Type B pancreatic cell (in vitro differentiated cells): ENCODE data around the gene ABHD17C. TPM values are rescaled to one million over a fixed set of nuclear protein-coding genes. Genes with fewer than 3 reads are reported as not detected.

Experiments used
- DNase-seq: peaks from one replicate; pipeline ENCODE4 v3.0.0; 2021; ENCODE audit warnings: mixed read lengths; ENCODE audit not compliant: unreplicated experiment; ENCODE audit errors: extremely low spot score
- H3K27ac Mint-ChIP-seq: 2 replicates; pipeline ENCODE4 v1.8.0; 2021; ENCODE audit warnings: mild to moderate bottlenecking, mixed read lengths
- H3K27me3 Mint-ChIP-seq: 2 replicates; pipeline ENCODE4 v1.8.0; 2021; ENCODE audit warnings: mixed read lengths
- H3K36me3 Mint-ChIP-seq: 2 replicates; pipeline ENCODE4 v1.8.0; 2021; ENCODE audit warnings: mixed read lengths
- H3K4me1 Mint-ChIP-seq: one replicate; pipeline ENCODE4 v1.8.0; 2021; ENCODE audit warnings: mixed read lengths; ENCODE audit not compliant: unreplicated experiment
- H3K4me3 Mint-ChIP-seq: 2 replicates; pipeline ENCODE4 v1.8.0; 2021; ENCODE audit warnings: mild to moderate bottlenecking, mixed read lengths
- H3K9me3 Mint-ChIP-seq: 2 replicates; pipeline ENCODE4 v1.8.0; 2021; ENCODE audit warnings: mixed read lengths
- total RNA-seq: library from RNA; stranded (reverse); gene quantifications from 2 replicates; pipeline ENCODE4 v1.2.1, GENCODE V29; 2021; ENCODE audit warnings: low replicate concordance
- TF ChIP-seq, protein P1 (sequence below): fragments of 200-600 bp; sonication (generic); conservative IDR thresholded peaks from 2 replicates; pipeline ENCODE4 v1.5.0; 2021; ENCODE audit warnings: antibody characterized with exemption, mild to moderate bottlenecking

Gene ABHD17C
- total RNA-seq, 1 donor from 2014 or later, result 41.0 TPM

DNA sequence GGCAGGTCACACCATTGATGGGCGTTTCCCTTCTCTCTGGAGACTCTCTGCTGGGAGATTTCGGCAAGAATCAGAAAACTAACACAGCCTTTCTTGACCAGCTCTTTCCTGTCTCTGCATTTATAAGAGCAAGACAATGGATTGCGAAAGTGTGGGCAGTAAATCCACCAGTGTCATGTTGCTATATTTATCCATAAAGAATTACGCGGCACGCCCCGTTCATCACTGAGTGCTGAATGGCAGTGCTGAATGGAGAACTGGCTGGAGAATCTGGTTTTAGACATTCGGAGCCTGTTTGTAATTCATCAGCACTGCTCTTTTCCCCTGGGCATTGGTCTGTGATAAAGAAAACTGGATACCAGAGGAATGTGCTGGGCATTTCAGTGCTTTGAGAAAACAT, 82.0 kb downstream of the ABHD17C start:
- peak overlapping the region; percentile 86 for H3K27ac Mint-ChIP-seq
- no peak for DNase-seq
- peaks cover 20% of the 10 kb centered on the region for H3K4me1 Mint-ChIP-seq
- peak overlapping the region; percentile 72 for H3K4me3 Mint-ChIP-seq
- peaks cover 32% of the 10 kb centered on the region for H3K27me3 Mint-ChIP-seq
- no peaks in the 10 kb centered on the region for H3K9me3 Mint-ChIP-seq
- H3K36me3 Mint-ChIP-seq, result no peaks in the 10 kb centered on the region
- TF ChIP-seq, protein P1, sequence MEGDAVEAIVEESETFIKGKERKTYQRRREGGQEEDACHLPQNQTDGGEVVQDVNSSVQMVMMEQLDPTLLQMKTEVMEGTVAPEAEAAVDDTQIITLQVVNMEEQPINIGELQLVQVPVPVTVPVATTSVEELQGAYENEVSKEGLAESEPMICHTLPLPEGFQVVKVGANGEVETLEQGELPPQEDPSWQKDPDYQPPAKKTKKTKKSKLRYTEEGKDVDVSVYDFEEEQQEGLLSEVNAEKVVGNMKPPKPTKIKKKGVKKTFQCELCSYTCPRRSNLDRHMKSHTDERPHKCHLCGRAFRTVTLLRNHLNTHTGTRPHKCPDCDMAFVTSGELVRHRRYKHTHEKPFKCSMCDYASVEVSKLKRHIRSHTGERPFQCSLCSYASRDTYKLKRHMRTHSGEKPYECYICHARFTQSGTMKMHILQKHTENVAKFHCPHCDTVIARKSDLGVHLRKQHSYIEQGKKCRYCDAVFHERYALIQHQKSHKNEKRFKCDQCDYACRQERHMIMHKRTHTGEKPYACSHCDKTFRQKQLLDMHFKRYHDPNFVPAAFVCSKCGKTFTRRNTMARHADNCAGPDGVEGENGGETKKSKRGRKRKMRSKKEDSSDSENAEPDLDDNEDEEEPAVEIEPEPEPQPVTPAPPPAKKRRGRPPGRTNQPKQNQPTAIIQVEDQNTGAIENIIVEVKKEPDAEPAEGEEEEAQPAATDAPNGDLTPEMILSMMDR, result no peak

- Mint-ChIP-seq H3K4me1 (peaks cover 18% of the 10 kb centered on the region), H3K36me3 (no peaks in the 10 kb centered on the region), H3K4me3 (peak overlapping the region; percentile 72), H3K27me3 (peaks cover 39% of the 10 kb centered on the region), H3K9me3 (no peaks in the 10 kb centered on the region), H3K27ac (peak overlapping the region; percentile 86)
- DNase-seq, result no peak
- TF ChIP-seq, protein P1, result no peak
Measured at GRCh38 chr15:80777826-80778620, 82.9 kb downstream of the ABHD17C start.

DNA sequence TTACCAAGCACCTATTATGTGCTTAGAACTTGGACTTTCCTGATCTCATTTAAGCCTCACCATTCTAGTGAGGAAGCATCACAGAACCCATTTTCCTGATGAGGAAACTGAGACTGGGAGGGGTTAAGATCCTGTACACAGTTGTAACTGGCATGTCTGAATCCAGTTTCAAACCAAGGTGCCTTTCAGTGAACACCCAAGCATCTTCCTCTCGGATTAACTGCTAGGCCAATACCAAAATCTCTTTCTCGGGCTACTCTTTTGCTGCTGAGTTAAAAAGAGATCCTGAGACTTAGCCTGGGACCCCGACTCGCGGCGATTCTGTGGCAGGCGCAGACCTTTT, 83.5 kb downstream of the ABHD17C start:
- Mint-ChIP-seq H3K36me3 (no peaks in the 10 kb centered on the region), H3K4me1 (peaks cover 15% of the 10 kb centered on the region), H3K4me3 (no peak overlapping the region), H3K27me3 (peaks cover 45% of the 10 kb centered on the region), H3K9me3 (no peaks in the 10 kb centered on the region), H3K27ac (peak overlapping the region; percentile 86)
- DNase-seq, result no peak
- TF ChIP-seq, protein P1, result no peak

DNA sequence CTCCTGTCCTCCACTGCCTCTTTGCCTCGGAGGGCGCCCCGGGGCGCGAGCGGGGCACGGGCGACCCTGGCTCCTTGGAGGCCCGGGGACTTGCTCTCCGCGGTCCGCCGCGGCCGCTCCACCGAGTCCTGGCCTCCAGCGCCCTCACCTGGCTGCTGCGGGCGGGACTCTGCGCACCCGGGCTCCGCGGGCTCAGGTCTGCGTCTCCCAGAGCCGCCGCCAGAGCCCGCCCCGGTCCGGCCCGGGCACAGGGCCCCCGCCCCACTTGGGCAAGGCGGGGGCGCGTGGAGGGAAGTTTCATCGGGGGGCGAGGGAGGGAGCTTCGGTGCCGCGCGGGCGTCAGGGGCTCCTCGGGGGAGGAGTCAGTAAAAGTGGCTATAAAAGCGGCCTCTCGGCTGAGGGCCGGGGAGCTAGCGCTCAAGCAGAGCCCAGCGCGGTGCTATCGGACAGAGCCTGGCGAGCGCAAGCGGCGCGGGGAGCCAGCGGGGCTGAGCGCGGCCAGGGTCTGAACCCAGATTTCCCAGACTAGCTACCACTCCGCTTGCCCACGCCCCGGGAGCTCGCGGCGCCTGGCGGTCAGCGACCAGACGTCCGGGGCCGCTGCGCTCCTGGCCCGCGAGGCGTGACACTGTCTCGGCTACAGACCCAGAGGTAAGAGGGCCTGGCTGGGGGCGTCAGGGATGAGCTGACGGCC, 84.0 kb downstream of the ABHD17C start, which contains the start of gene CEMIP:
Gene CEMIP, plus strand, starts transcription at position 407 of the 694 bp plus-strand sequence. CDS start 94,510 bp downstream, outside the sequence.
- Mint-ChIP-seq H3K36me3 (no peaks in the 10 kb centered on the region), H3K4me1 (peaks cover 11% of the 10 kb centered on the region), H3K27ac (peak within 1 kb of the TSS; percentile 86), H3K9me3 (no peaks in the 10 kb centered on the region), H3K27me3 (peaks cover 50% of the 10 kb centered on the region), H3K4me3 (peak within 1 kb of the TSS; percentile 91)
- TF ChIP-seq, protein P1, result peak; percentile 91
- peak; percentile 91 for DNase-seq

- Mint-ChIP-seq H3K4me1 (peaks cover 11% of the 10 kb centered on the region), H3K9me3 (no peaks in the 10 kb centered on the region), H3K4me3 (peak overlapping the region; percentile 91), H3K27ac (peak overlapping the region; percentile 26), H3K36me3 (no peaks in the 10 kb centered on the region), H3K27me3 (peaks cover 53% of the 10 kb centered on the region)
- TF ChIP-seq, protein P1, result no peak
- no peak for DNase-seq
Measured at GRCh38 chr15:80779658-80780415, 84.7 kb downstream of the ABHD17C start.
